Activated CD8-positive, alpha-beta memory T cell treated with anti-CD3 and anti-CD28 coated beads, Interleukin-2, amount 50 U/mL, for 4 hours (primary cell): ENCODE results near the gene MRLN.
"Not testable (repeated sequence)": the region's sequence is repeated elsewhere in the genome, so short reads cannot be mapped to it uniquely, and the experiment has no call there.

ENCODE experiments used
- DNase-seq: peaks from one replicate; pipeline ENCODE4 v3.0.0-alpha.2; 2020

MRLN gene

GRCh38 chr10:59753267-59753666 is at the start of gene MRLN:
MRLN (minus strand) TSS chr10:59753455.
- DNase-seq = no peak

GRCh38 chr10:59801171-59801570 is 47.9 kb upstream of the MRLN start:
- DNase-seq = no peak

- DNase-seq = no peak
Measured at GRCh38 chr10:59799421-59799820, 46.2 kb upstream of the MRLN start.

GRCh38 chr10:59793919-59794318 is 40.7 kb upstream of the MRLN start:
- no peak for DNase-seq

GRCh38 chr10:59792812-59793211 is 39.6 kb upstream of the MRLN start:
- DNase-seq = no peak

GRCh38 chr10:59791601-59792000 is 38.3 kb upstream of the MRLN start:
- no peak for DNase-seq

- DNase-seq = not testable (repeated sequence)
Measured at GRCh38 chr10:59790080-59790479, 36.8 kb upstream of the MRLN start.

DNA sequence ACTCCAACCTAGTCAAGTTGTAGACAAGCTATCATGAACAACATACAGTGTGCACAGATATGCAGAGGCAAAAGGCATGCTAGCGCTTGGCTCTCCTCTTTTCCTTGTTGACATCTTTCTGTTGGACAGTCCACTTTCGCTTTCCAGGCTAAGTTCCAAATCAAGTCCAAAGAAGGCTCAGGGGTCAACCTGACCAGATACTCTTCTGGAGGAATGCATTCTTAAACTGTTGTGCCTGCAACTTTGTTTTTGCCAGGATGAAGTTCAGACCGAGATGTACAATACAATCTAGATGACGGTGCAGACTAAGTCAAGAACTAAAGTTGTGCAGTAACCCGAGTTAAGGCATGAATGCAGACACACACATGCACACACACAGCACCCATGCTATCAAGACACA is 35.7 kb upstream of the MRLN start:
- not testable (repeated sequence) for DNase-seq

GRCh38 chr10:59787032-59787431 is 33.8 kb upstream of the MRLN start:
- not testable (repeated sequence) for DNase-seq

- not testable (repeated sequence) for DNase-seq
Measured at GRCh38 chr10:59785476-59785875, 32.2 kb upstream of the MRLN start.

DNA sequence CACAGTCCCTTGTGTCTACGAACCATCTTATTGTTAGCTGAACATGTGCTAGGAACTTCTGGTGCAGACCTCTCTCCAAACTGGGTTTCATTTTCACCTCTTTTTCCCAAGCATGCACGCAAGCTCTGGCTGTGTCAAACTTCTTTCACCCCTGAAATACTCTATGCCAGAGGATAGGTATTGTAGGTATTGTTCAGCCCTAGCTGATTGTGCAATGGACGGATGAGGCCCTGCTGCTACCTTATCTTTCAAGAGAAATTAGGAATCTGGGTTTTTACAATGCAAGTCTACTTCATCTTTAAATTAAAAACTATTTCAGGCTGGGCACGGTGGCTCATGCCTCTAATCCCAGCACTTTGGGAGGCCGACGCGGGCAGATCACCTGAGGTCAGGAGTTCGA is 28.3 kb upstream of the MRLN start:
- no peak for DNase-seq

DNA sequence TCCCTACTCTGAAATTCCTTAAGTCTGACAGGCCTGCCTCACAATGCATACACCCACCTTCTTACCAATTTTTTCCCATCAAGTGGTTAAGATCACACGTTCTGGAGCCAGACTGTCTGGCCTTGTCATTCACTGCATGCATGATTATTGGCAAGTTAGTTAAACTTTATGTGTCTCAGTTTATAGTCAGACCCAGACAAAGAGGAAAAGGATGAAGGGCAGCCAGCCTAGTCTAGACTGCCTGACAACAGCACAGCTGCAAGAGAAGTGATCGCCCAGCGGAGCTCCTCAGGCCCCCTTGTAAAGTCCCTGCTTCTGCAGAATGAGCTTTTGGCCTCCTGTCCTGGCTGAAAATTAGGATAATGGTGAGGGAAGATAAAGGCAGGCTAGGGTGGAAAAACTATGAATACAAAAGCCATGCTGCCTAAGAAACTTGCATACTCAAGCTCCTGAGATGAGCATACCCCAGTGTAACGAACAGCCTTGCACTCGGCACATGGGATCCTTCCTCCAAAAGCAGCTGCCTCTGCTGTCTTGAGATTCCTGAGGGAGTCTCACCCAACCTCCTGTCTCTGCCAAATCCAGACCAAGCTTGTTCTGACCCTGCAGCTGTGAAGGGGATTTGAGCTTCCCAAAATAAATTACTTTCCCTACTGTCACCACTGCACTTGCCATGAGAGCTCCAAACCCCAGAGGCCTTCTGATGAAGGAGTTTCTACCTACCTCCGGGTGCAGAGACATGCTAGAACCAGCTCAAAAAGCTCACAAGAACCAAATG is 26.7 kb upstream of the MRLN start:
- no peak for DNase-seq

GRCh38 chr10:59774451-59774850 is 21.2 kb upstream of the MRLN start:
- DNase-seq = no peak

GRCh38 chr10:59773088-59773487 is 19.8 kb upstream of the MRLN start:
- no peak for DNase-seq

GRCh38 chr10:59771162-59771807 is 18.0 kb upstream of the MRLN start:
- DNase-seq = no peak

- DNase-seq = no peak
Measured at GRCh38 chr10:59770689-59771088, 17.4 kb upstream of the MRLN start.

GRCh38 chr10:59762505-59762904 is 9.2 kb upstream of the MRLN start:
- DNase-seq = no peak

- no peak for DNase-seq
Measured at GRCh38 chr10:59757966-59758365, 4.7 kb upstream of the MRLN start.

DNA sequence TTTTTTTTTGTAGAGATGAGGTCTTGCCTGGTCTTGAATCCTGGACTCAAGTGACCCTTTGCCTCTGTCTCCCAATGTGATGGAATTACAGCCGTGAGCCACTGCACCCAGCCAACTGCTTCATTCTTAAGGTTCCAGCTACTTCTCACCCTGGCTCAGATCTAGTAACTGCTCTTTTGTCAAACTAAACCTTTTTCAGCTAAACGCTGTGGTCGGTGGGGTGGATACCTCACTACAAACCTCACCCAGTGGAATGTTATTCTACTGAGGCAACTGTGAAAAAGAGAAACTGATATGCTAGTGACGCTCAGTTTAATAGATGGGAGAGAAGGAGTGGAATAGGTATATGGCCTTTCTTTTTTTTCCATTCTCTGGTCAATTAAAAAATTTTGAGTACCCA is 1.7 kb upstream of the MRLN start:
- no peak for DNase-seq

DNA sequence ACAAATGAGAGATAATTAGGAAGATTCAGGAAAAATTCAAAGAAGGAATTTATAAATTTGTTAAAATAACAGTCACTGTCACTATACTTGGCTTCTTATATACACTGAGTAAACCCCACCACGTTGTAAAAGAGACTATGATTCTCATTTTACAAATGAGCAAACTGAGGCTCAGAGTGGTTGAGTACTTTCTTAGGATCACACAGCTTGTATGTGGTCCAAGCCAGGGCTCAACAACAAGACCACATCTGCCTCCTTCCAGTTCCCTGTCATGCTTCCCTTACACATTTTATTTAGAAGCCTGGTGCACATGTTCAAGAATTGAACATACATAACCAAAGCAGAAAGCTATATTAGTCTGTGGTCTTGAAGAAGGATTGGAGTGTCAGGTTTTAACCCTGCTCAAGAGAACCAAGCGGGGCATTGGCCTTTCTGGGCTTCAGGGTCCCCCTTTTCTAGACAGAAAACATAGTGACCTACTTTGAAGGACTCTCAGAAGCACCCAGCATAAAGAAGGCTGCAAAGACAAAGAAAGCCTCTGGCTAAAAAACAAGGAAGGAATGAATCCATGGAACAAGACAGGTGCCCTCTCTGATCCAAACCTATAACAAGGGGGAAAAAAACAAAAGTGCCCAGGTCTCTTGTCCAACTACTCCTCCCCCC is 846 bp downstream of the MRLN start:
- no peak for DNase-seq

- DNase-seq = no peak
Measured at GRCh38 chr10:59750155-59750945, 2.9 kb downstream of the MRLN start.

DNA sequence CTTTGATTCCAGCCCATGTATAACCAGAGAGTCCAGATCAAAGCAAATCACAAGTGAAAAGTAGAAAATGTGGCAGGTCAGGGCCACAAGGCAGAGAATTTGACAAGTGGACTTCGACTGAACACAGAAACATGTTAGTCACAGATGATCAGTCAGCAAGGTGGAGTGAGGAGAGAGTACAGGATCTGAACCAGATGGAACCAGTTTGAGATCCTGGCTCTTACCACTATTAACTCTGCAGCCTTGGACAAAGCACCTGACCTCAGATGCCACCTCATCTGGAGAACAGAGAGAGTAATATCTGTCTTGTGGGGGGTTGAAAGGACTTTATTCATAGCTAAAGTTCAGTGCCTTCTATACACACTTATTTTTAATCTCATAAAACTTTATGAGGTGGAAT is 4.4 kb downstream of the MRLN start:
- no peak for DNase-seq

GRCh38 chr10:59745163-59745650 is 8.0 kb downstream of the MRLN start:
- no peak for DNase-seq
